GM12891 (cell line): ENCODE results near the gene TNNT1.

Source experiments
- POLR2A ChIP-seq: IDR thresholded peaks from 2 replicates; pipeline ENCODE4 v1.6.1; 2011; ENCODE audit warnings: low read depth, low read length, control low read depth
- POLR2AphosphoS5 ChIP-seq: IDR thresholded peaks from 2 replicates; pipeline ENCODE4 v1.6.1; 2011; ENCODE audit warnings: low read depth, low read length, control low read depth
- TAF1 ChIP-seq: IDR thresholded peaks from 2 replicates; pipeline ENCODE4 v1.6.1; 2011; ENCODE audit warnings: low read depth, low read length, control low read depth

DNA sequence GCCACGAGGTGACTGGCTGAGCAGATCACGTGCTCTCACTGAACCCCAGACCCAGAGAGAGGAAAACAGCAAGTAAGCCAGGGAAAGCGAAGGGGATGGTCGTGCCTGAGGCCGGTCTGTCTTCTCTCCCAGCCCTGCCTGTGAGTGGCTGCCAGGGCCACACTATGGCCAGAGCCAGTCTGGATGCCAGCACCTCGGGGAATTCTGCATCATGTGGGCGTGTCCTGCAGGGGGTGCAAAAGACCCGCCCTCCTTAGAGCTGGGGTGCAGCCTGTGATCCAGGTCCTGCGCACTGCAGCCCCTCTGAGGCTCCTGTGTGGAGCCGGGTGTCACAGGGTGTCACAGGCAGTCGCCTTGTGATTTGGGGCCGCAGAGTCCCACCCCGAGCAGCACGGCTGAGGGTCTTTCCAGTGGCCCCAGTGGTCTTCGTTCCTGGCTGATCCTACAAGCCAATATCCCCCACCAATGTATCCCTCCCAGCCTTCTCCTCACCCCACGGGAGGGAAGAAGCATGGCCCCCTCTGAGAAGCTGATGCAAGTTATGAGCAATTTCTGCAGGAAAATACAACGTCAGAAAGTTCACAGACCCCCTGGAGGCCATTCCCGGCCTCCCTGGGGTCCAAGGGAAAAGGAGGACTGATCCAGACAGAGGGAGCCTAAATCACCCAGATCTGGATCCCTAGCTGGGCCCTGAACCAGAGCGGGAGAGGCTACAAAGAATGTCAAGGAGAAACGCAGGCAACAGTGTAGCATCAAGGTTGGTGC lies 39.3 kb downstream of the TNNT1 start:
- TF ChIP-seq POLR2AphosphoS5: no peak
- TF ChIP-seq TAF1: no peak
- no peak for TF ChIP-seq POLR2A
